GM12878 (cell line): ENCODE data around the gene EFCAB8. TPM values are rescaled to one million over a fixed set of nuclear protein-coding genes. Genes with fewer than 3 reads are reported as not detected.

Source experiments
- ATAC-seq: fragments of 200-7000 bp; cut with Tn5 transposase; 3 replicates; pipeline ENCODE4 v1.9.1; 2020; ENCODE audit warnings: mild to moderate bottlenecking, moderate library complexity
- BruUV-seq: library from RNA; stranded (reverse); fragments of 400-500 nt; replicated peaks from 2 replicates; lab custom pipeline; 2021; lab: Mats Ljungman, UMichigan
- CTCF ChIA-PET: fragments of 300-600 bp; sonication (Branson Sonifier 250); formaldehyde crosslinking; extraction: SDS; loops from one replicate; lab custom pipeline; 2021; ENCODE audit warnings: inconsistent platforms; lab: Yijun Ruan, JAX
- POLR2A ChIA-PET: fragments of 350-600 bp; formaldehyde crosslinking; extraction: SDS; loops from one replicate; lab custom pipeline; 2021; ENCODE audit warnings: inconsistent platforms; lab: Charles Lee
- RAD21 ChIA-PET: fragments of 300-600 bp; sonication (Branson Sonifier 250); formaldehyde crosslinking; loops from one replicate; lab custom pipeline; 2023; ENCODE audit warnings: antibody characterized with exemption; ENCODE audit not compliant: unreplicated experiment; lab: Charles Lee
- SMC1A ChIA-PET: fragments of 300-600 bp; sonication (Branson Sonifier 250); formaldehyde crosslinking; loops from one replicate; lab custom pipeline; 2023; ENCODE audit not compliant: unreplicated experiment, uncharacterized antibody; lab: Charles Lee
- DNase-seq: peaks from one replicate; pipeline ENCODE4 v3.0.0-alpha.2; 2011; ENCODE audit warnings: low read depth, low spot score
- FAIRE-seq: peaks from 3 replicates; lab custom pipeline; 2011; peaks lifted over from hg19 to GRCh38; lab: Jason Lieb, UNC
- H2AFZ ChIP-seq: 2 replicates; pipeline ENCODE4 v1.6.0; 2011; ENCODE audit warnings: low read depth, low read length, control low read depth; ENCODE audit not compliant: control insufficient read depth
- H3K27ac ChIP-seq: 2 replicates; pipeline ENCODE4 v1.5.1; 2011; ENCODE audit warnings: control low read depth; ENCODE audit not compliant: control insufficient read depth, insufficient read depth
- H3K27me3 ChIP-seq, 2 experiments: replicated peaks in 1 of 2; 2 replicates each; pipeline versions ENCODE4 v1.6.0 to v1.6.1; 2011; ENCODE audit warnings: low read length in 1 of 2; ENCODE audit not compliant: control insufficient read depth in 2 of 2, insufficient read depth in 2 of 2
- H3K36me3 ChIP-seq, 2 experiments: 2 replicates each; pipeline ENCODE4 v1.5.1; 2011; ENCODE audit warnings: low read length in 1 of 2; ENCODE audit not compliant: control insufficient read depth in 2 of 2, insufficient read depth in 2 of 2
- H3K4me1 ChIP-seq: 2 replicates; pipeline ENCODE4 v1.6.1; 2011; ENCODE audit warnings: mild to moderate bottlenecking, low read length, moderate library complexity, mixed read lengths; ENCODE audit not compliant: control insufficient read depth, insufficient read depth
- H3K4me2 ChIP-seq: 2 replicates; pipeline ENCODE4 v1.6.0; 2011; ENCODE audit warnings: control low read depth; ENCODE audit not compliant: control insufficient read depth, insufficient read depth
- H3K4me3 ChIP-seq: fragments of 200-600 bp; sonication (generic); 2 replicates; pipeline ENCODE4 v1.5.1; 2016
- H3K79me2 ChIP-seq: 2 replicates; pipeline ENCODE4 v1.6.0; 2011; ENCODE audit warnings: low read length; ENCODE audit not compliant: control insufficient read depth, insufficient read depth
- H3K9ac ChIP-seq: 2 replicates; pipeline ENCODE4 v1.8.0; 2011; ENCODE audit warnings: low read length, control low read depth, mixed read lengths; ENCODE audit not compliant: control insufficient read depth, insufficient read depth
- H3K9me3 ChIP-seq: replicated peaks from 3 replicates; pipeline ENCODE4 v1.5.1; 2011; ENCODE audit warnings: mild to moderate bottlenecking, low read length; ENCODE audit not compliant: control insufficient read depth, insufficient read depth
- H4K20me1 ChIP-seq: 2 replicates; pipeline ENCODE4 v1.6.0; 2011; ENCODE audit not compliant: control insufficient read depth, insufficient read depth
- BACH1 ChIP-seq: fragments of 450-650 bp; IDR thresholded peaks from 2 replicates; pipeline ENCODE4 v1.6.1; 2017; ENCODE audit warnings: mild to moderate bottlenecking, borderline replicate concordance
- ETV6 ChIP-seq, 2 experiments: fragments of 450-650 bp in 1 of 2; IDR thresholded peaks in 1 of 2; conservative IDR thresholded peaks in 1 of 2; 2 replicates each; pipeline ENCODE4 v1.6.1; 2014; ENCODE audit warnings: antibody characterized with exemption in 1 of 2, borderline replicate concordance in 1 of 2, low read depth in 1 of 2, mild to moderate bottlenecking in 1 of 2, moderate library complexity in 1 of 2
- MTA2 ChIP-seq: fragments of 450-650 bp; IDR thresholded peaks from 2 replicates; pipeline ENCODE4 v1.6.1; 2016; ENCODE audit warnings: low read depth, mild to moderate bottlenecking, moderate library complexity
- NFIC ChIP-seq: IDR thresholded peaks from 2 replicates; pipeline ENCODE4 v1.6.1; 2012; ENCODE audit warnings: low read depth, mild to moderate bottlenecking, inconsistent platforms, low read length, moderate library complexity
- POLR2AphosphoS2 ChIP-seq: IDR thresholded peaks from 2 replicates; pipeline ENCODE4 v1.6.1; 2011; ENCODE audit warnings: low read depth, mild to moderate bottlenecking, low read length, improper control_type of control experiment, moderate library complexity
- RAD51 ChIP-seq: fragments of 450-650 bp; IDR thresholded peaks from 2 replicates; pipeline ENCODE4 v1.6.1; 2016; ENCODE audit warnings: moderate library complexity, mild to moderate bottlenecking, inconsistent platforms
- RFX5 ChIP-seq: IDR thresholded peaks from 2 replicates; pipeline ENCODE4 v1.6.1; 2011; ENCODE audit warnings: low read depth, low read length, improper control_type of control experiment
- SMAD5 ChIP-seq: IDR thresholded peaks from 2 replicates; pipeline ENCODE4 v1.6.1; 2016; ENCODE audit warnings: antibody characterized with exemption, low read depth
- TARDBP ChIP-seq: IDR thresholded peaks from 2 replicates; pipeline ENCODE4 v1.6.1; 2016; ENCODE audit warnings: borderline replicate concordance
- TCF3 ChIP-seq: IDR thresholded peaks from 2 replicates; pipeline ENCODE4 v1.6.1; 2012; ENCODE audit warnings: low read depth, mild to moderate bottlenecking, low read length, borderline replicate concordance; ENCODE audit not compliant: insufficient read depth
- ZNF274 ChIP-seq: IDR thresholded peaks from one replicate; pipeline ENCODE4 v1.8.0; 2011; ENCODE audit not compliant: insufficient read length, insufficient read depth
- WGBS: methylation state at CpG from one replicate; pipeline ENCODE4 v1.1.6; 2016; ENCODE audit warnings: low lambda C conversion rate; ENCODE audit not compliant: insufficient replicate concordance, insufficient coverage; ENCODE audit errors: missing lambda C conversion rate; 5-methylcytosine and 5-hydroxymethylcytosine counted together
- in situ Hi-C: fragments of 300-500 bp; cut with MboI; formaldehyde crosslinking; loops from 9 replicates; pipeline ENCODE4 v1.14.3; 2018; ENCODE audit warnings: mixed read lengths
- intact Hi-C: fragments of 100-400 bp; cut with micrococcal nuclease; formaldehyde crosslinking; loops from one replicate; pipeline ENCODE4 v1.14.2; 2022; ENCODE audit not compliant: unreplicated experiment
- polyA plus RNA-seq, 11 experiments: library from polyadenylated mRNA; depleted of rRNA in 4 of 11; unstranded in 6 of 11; stranded (reverse) in 5 of 11; fragments of >200 nt; fragmentation: Nextera tagmentation in 4 of 11; fragmentation: Illumina TruSeq in 1 of 11; extraction: Ambion mirVana in 4 of 11; extraction: Trizol in 1 of 11; gene quantifications; 1 replicate in 1 of 11; 2 replicates in 10 of 11; pipeline versions ENCODE4 v1.2.1 to v1.2.3, GENCODE V29; 2011 to 2016; ENCODE audit warnings: inconsistent platforms in 2 of 11, missing spikeins in 2 of 11, low read depth in 1 of 11
- total RNA-seq, 4 experiments: library from RNA; depleted of rRNA in 3 of 4; stranded (reverse); fragments of >200 nt in 3 of 4; fragmentation: Illumina TruSeq in 1 of 4; extraction: Trizol in 1 of 4; gene quantifications; 2 replicates each; pipeline versions ENCODE4 v1.2.1 to v1.2.3, GENCODE V29; 2013 to 2021

EFCAB8 gene
- total and polyA plus RNA-seq, 10 of the 15 experiments (the other 5 are each of a cell fraction or from before 2014, with no cell fraction given): 0.04 to 0.18 (median 0.06) TPM; not detected in 4

DNA sequence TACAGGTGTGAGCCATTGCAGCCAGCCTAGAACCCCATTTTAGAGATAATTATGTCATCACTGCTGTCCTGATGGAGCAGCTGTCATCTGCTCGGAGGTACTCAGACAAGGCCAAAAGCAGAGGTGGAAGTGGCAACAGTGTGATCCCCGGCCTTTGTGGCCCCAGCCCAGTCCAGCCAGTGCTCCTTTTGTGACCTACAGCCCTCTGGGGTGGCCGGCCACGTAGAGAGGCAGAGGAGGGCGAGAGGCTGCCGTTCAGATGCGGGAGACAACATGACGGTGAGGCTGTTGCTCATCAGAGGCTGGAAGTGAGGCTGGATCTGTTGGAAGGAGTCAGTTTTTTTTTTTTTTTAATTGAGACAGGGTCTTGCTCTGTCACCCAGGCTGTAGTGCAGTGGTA, 32.8 kb downstream of the EFCAB8 start:
- no peak overlapping the region for H3K4me3 ChIP-seq
- WGBS: 41% methylated on average over 8 of the region's 8 CpGs
- no peaks in the 10 kb centered on the region for H4K20me1 ChIP-seq
- in situ Hi-C loops: no loop called here
- ATAC-seq: no peak
- intact Hi-C loops: no loop called here
- no peak overlapping the region for H3K4me2 ChIP-seq
- no peak overlapping the region for H2AFZ ChIP-seq
- CTCF ChIA-PET: interaction anchor here (6.7 kb wide), 1 partner anchor 101 kb away, joined by 49 read pairs; no protein-coding TSS in a partner anchor
- DNase-seq: no peak
- POLR2A ChIA-PET: no interaction called here
- no TSS peak for BruUV-seq
- TF ChIP-seq ETV6 (conservative IDR thresholded peaks at IDR 0.05 in 1 of 2, IDR thresholded peaks at IDR 0.05 in 1 of 2; ENCODE audit: borderline replicate concordance in 1 of 2, low read depth in 1 of 2) (no peak), MTA2 (no peak), SMAD5 (no peak), BACH1 (no peak), RFX5 (no peak), POLR2AphosphoS2 (no peak), NFIC (no peak)
- RAD21 ChIA-PET: no interaction called here
- no peaks in the 10 kb centered on the region for H3K27me3 ChIP-seq
- H3K9ac ChIP-seq: no peak overlapping the region
- FAIRE-seq: no peak
- no peaks in the 10 kb centered on the region for H3K9me3 ChIP-seq
- no peak overlapping the region for H3K27ac ChIP-seq
- no peaks in the 10 kb centered on the region for H3K4me1 ChIP-seq
- no peaks in the 10 kb centered on the region for H3K36me3 ChIP-seq
- SMC1A ChIA-PET: no interaction called here
- no peaks in the 10 kb centered on the region for H3K79me2 ChIP-seq

DNA sequence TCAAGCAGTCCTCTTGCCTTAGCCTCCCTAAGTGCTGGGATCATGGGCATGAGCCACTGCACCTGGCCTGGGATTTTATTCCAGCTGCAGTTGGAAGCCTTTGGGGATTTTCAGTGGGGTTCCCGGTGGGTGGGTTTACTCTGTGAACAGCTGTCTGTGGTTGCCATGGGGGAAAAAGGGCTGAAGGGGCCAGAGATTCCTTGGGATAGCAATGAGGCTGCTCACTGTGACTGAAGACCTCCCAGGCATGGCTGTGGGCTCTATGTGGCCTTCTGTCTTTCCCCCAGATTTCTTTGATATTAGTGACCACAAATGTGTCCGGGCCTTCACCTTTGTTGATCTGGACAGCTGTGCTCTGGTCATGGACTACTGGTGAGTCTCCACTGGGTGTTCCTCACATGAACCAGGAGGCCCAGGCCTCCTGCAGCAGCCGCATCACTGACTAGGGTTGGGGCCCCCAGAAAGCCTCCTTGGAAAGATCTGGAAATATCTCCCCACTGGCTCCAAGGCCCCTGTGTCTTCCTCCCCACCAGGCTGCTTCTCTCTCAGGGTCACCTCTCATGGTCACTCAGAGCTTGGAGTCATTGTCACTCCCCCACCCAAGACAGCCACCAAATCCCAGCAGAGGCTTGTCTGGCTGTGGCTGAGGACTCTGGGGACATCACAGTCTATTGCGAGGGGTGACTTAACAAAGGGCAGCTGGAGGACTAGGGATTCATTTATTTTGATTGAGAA, 33.4 kb downstream of the EFCAB8 start:
- no peaks in the 10 kb centered on the region for H4K20me1 ChIP-seq
- no peak overlapping the region for H3K27ac ChIP-seq
- no peaks in the 10 kb centered on the region for H3K27me3 ChIP-seq
- no peaks in the 10 kb centered on the region for H3K36me3 ChIP-seq
- WGBS: 48% methylated on average over 4 of the region's 4 CpGs
- H3K4me3 ChIP-seq: no peak overlapping the region
- H3K4me2 ChIP-seq: no peak overlapping the region
- no peak for TF ChIP-seq TCF3
- TF ChIP-seq TARDBP: no peak
- TF ChIP-seq ZNF274: no peak
- TF ChIP-seq RAD51: no peak
- TF ChIP-seq, all 136 proteins: peak for 0
- FAIRE-seq: no peak
- ATAC-seq: no peak
- intact Hi-C loops (no loop called here), in situ Hi-C loops (no loop called here)
- DNase-seq: no peak
- Histone ChIP-seq H2AFZ (no peak overlapping the region), H3K9ac (no peak overlapping the region), H3K4me1 (no peaks in the 10 kb centered on the region), H3K79me2 (no peaks in the 10 kb centered on the region), H3K9me3 (no peaks in the 10 kb centered on the region)
- ChIA-PET CTCF (interaction anchor here (6.7 kb wide), 1 partner anchor 102 kb away, joined by 49 read pairs; no protein-coding TSS in a partner anchor), RAD21 (interaction anchor here (1.5 kb wide), 1 partner anchor 102 kb away, joined by 5 read pairs; no protein-coding TSS in a partner anchor), SMC1A (no interaction called here), POLR2A (no interaction called here)
- no TSS peak for BruUV-seq
